Nephron progenitor cell (in vitro differentiated cells): ENCODE measurements around the gene ARL14.
A peak's percentile ranks its signal among the peaks of the same experiment; 100 is the strongest.

Source experiments
- DNase-seq: peaks from one replicate; pipeline ENCODE4 v3.0.0; 2021
- H3K27ac Mint-ChIP-seq: 2 replicates; pipeline ENCODE4 v1.8.0; 2021; ENCODE audit warnings: mild to moderate bottlenecking, moderate library complexity, mixed read lengths
- H3K27me3 Mint-ChIP-seq: 2 replicates; pipeline ENCODE4 v1.8.0; 2021; ENCODE audit warnings: mild to moderate bottlenecking, low read depth, mixed read lengths; ENCODE audit not compliant: poor library complexity
- H3K36me3 Mint-ChIP-seq: 2 replicates; pipeline ENCODE4 v1.8.0; 2021; ENCODE audit warnings: low read depth, mixed read lengths
- H3K4me1 Mint-ChIP-seq: 2 replicates; pipeline ENCODE4 v1.8.0; 2021; ENCODE audit warnings: mixed read lengths
- H3K4me3 Mint-ChIP-seq: 2 replicates; pipeline ENCODE4 v1.8.0; 2021; ENCODE audit warnings: mild to moderate bottlenecking, moderate library complexity, mixed read lengths
- H3K9me3 Mint-ChIP-seq: 2 replicates; pipeline ENCODE4 v1.8.0; 2021; ENCODE audit warnings: mild to moderate bottlenecking, moderate library complexity, mixed read lengths
- CTCF ChIP-seq: fragments of 200-600 bp; sonication (generic); IDR thresholded peaks from 2 replicates; pipeline ENCODE4 v1.5.0; 2021; ENCODE audit warnings: antibody characterized with exemption

The ARL14 gene

GRCh38 chr3:160638184-160638583, 38.8 kb upstream of the ARL14 start:
- H3K36me3 Mint-ChIP-seq = no peaks in the 10 kb centered on the region
- no peak for DNase-seq
- H3K9me3 Mint-ChIP-seq = no peaks in the 10 kb centered on the region
- peaks cover 14% of the 10 kb centered on the region for H3K4me1 Mint-ChIP-seq
- H3K4me3 Mint-ChIP-seq = no peak overlapping the region
- no peak for TF ChIP-seq CTCF
- H3K27ac Mint-ChIP-seq = no peak overlapping the region
- peaks cover 4% of the 10 kb centered on the region for H3K27me3 Mint-ChIP-seq

- Mint-ChIP-seq H3K27ac (peak overlapping the region; percentile 62), H3K9me3 (no peaks in the 10 kb centered on the region), H3K4me3 (no peak overlapping the region), H3K27me3 (peaks cover 4% of the 10 kb centered on the region), H3K36me3 (no peaks in the 10 kb centered on the region), H3K4me1 (peaks cover 25% of the 10 kb centered on the region)
- no peak for TF ChIP-seq CTCF
- no peak for DNase-seq
Observed at GRCh38 chr3:160641665-160642309, 35.2 kb upstream of the ARL14 start.

GRCh38 chr3:160643994-160644393, 33.0 kb upstream of the ARL14 start:
- Mint-ChIP-seq H3K27me3 (peaks cover 4% of the 10 kb centered on the region), H3K36me3 (no peaks in the 10 kb centered on the region), H3K9me3 (no peaks in the 10 kb centered on the region), H3K4me3 (no peak overlapping the region), H3K4me1 (peaks cover 25% of the 10 kb centered on the region), H3K27ac (no peak overlapping the region)
- no peak for DNase-seq
- peak; percentile 30 for TF ChIP-seq CTCF

- peaks cover 25% of the 10 kb centered on the region for H3K4me1 Mint-ChIP-seq
- no peaks in the 10 kb centered on the region for H3K36me3 Mint-ChIP-seq
- H3K27me3 Mint-ChIP-seq = peaks cover 4% of the 10 kb centered on the region
- no peak overlapping the region for H3K4me3 Mint-ChIP-seq
- no peak for DNase-seq
- no peaks in the 10 kb centered on the region for H3K9me3 Mint-ChIP-seq
- TF ChIP-seq CTCF = no peak
- H3K27ac Mint-ChIP-seq = no peak overlapping the region
Observed at GRCh38 chr3:160644491-160644890, 32.5 kb upstream of the ARL14 start.

- no peaks in the 10 kb centered on the region for H3K9me3 Mint-ChIP-seq
- H3K27me3 Mint-ChIP-seq = peaks cover 5% of the 10 kb centered on the region
- H3K27ac Mint-ChIP-seq = no peak overlapping the region
- DNase-seq = no peak
- H3K36me3 Mint-ChIP-seq = no peaks in the 10 kb centered on the region
- no peak for TF ChIP-seq CTCF
- peaks cover 11% of the 10 kb centered on the region for H3K4me1 Mint-ChIP-seq
- H3K4me3 Mint-ChIP-seq = no peak overlapping the region
Observed at GRCh38 chr3:160648701-160649100, 28.3 kb upstream of the ARL14 start.

GRCh38 chr3:160649596-160649995, 27.4 kb upstream of the ARL14 start:
- Mint-ChIP-seq H3K27me3 (peaks cover 5% of the 10 kb centered on the region), H3K4me3 (no peak overlapping the region), H3K9me3 (no peaks in the 10 kb centered on the region), H3K36me3 (no peaks in the 10 kb centered on the region), H3K4me1 (peaks cover 5% of the 10 kb centered on the region), H3K27ac (no peak overlapping the region)
- TF ChIP-seq CTCF = no peak
- no peak for DNase-seq
